ENCODE data around the gene COLEC12.

Gene COLEC12

GRCh38 chr18:459814-460593 is 40.5 kb downstream of the COLEC12 start:
- no peak for DNase-seq (ENCODE audit: low read depth)
- no peak for TF ChIP-seq CTCF (IDR thresholded peaks at IDR 0.05; ENCODE audit: control insufficient read depth, insufficient read depth, low read depth, low read length, missing control alignments)
- no peak overlapping the region for H3K4me3 ChIP-seq (ENCODE audit: control insufficient read depth, low read depth, low read length)

DNA sequence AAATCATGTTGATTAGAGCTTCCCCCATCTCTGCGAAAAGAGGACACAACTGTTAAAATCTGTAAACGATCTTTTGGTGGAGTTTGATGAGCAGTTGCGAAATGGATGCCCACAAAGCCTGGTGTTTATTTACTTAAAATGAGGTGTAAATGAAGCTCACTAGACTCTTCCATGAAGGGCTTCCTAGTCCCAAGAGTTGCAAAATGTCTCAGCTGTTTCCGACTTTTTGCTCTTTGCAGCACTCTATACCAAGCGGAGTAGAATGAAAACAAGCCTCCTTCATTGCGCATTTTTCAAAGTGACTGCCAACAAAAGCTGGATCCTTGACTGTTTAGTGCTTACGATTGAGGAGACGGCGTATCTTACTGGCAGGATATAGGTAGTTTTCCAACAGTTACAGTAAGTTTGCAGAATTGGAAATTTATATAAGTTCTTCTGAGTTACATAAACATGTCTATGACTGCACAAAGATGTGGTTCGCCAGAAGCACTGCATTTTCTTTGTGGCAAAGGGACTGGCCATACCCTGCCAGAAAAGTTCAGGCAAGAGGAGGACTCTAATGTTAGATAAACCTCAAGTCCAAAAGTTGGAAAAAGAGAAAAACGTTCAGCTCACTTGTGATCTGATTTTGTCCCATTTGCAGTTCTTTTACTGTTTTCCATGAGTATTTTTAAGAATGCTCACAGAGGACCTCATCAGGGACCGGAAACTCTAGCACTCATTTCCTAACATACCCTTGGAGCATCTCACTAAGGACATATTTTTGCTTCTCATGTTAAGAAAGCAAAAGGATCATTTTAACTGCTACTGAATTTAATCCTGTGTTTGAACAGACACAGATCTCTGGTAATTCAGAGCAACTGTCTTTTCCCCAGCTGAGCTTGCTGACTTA is 42.7 kb downstream of the COLEC12 start:
- no peak overlapping the region for H3K4me3 ChIP-seq (ENCODE audit: control insufficient read depth, low read depth, low read length)
- TF ChIP-seq CTCF (IDR thresholded peaks at IDR 0.05; ENCODE audit: control insufficient read depth, insufficient read depth, low read depth, low read length, missing control alignments) = no peak
- DNase-seq (ENCODE audit: low read depth) = no peak

GRCh38 chr18:457140-457519 is 43.4 kb downstream of the COLEC12 start:
- H3K4me3 ChIP-seq (ENCODE audit: control insufficient read depth, low read depth, low read length) = no peak overlapping the region
- DNase-seq (ENCODE audit: low read depth) = peak; percentile 59
- no peak for TF ChIP-seq CTCF (IDR thresholded peaks at IDR 0.05; ENCODE audit: control insufficient read depth, insufficient read depth, low read depth, low read length, missing control alignments)

DNA sequence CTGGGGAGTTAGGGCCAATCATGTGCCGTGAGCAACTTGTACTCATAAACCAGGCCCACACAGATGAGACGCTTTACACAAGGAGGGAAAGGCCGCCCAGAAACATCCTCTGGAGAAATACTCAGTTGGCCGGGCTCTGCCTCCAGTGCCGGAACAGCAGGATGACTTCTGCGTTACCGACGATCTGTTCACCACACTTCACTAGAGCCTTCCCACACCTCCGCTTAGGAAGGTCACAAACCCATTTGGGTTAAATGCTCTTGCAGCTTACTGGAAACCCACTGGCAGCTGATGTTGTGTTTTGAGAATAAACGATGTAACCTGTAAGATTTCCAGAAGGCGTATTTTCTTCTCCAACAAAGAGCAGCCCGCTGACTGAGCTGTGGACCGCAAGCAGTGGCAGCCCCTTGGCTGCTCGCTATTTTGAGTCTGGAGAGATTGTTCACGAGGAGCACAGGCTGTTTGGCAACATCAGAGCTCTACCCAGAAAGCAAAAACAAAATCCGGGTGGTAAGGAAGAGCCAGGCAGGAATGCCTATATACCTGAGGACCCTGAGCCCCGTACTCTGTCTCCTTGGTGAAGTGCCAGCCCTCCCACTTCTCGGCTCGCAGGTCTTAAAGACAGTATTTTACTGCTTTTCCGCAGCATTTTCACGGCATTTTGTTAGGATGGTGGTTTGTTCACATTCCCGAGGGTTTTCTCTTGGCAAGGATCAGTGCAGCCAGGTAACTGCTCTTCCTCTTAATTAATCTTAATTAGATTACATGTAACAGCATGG is 44.0 kb downstream of the COLEC12 start:
- peak; percentile 61 for DNase-seq (ENCODE audit: low read depth)
- peak overlapping the region; percentile 2 for H3K4me3 ChIP-seq (ENCODE audit: control insufficient read depth, low read depth, low read length)
- TF ChIP-seq CTCF (IDR thresholded peaks at IDR 0.05; ENCODE audit: control insufficient read depth, insufficient read depth, low read depth, low read length, missing control alignments) = no peak

DNA sequence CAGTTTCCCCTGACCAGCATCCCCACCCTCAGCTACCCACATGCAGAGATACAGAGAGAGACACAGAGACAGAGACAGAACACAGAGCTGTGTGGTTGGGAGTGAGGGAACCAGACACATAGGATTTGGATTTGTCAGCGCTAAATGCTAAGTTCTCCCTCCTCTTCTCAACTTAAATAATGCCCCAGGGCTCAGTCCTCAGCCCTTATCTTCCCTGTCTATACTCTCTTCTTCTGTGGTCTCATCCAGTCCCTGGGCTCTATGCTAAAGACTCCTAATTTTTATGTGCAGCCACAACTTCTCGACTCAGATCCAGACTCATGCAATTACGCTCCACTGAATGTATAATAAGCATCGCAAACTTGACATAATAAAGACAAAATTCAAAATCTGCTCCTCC is 47.1 kb downstream of the COLEC12 start:
- TF ChIP-seq CTCF (IDR thresholded peaks at IDR 0.05; ENCODE audit: control insufficient read depth, insufficient read depth, low read depth, low read length, missing control alignments) = no peak
- no peak for DNase-seq (ENCODE audit: low read depth)
- H3K4me3 ChIP-seq (ENCODE audit: control insufficient read depth, low read depth, low read length) = no peak overlapping the region

DNA sequence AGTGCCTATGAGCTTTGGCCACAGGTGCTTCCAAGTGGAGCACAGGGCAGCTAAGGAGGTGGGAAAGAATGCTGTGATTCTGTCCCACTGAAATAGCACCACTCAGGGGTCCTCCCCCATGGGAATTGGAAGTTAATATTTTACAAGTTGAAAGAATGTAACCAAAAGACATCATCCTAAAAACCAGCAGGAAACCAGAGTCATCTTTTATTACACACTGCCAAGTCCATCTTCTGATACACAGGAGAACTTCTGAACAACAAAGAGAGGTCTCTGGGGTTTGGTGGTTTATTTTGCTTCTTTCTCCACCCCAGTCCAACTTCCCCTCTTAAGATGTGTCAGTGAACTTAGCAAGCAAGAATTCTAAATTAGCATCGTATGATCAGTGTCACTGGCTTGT is 47.7 kb downstream of the COLEC12 start:
- DNase-seq (ENCODE audit: low read depth) = no peak
- no peak overlapping the region for H3K4me3 ChIP-seq (ENCODE audit: control insufficient read depth, low read depth, low read length)
- no peak for TF ChIP-seq CTCF (IDR thresholded peaks at IDR 0.05; ENCODE audit: control insufficient read depth, insufficient read depth, low read depth, low read length, missing control alignments)
